Jurkat, Clone E6-1 (cell line): ENCODE data around the gene ZNF423.
"Not testable (repeated sequence)": the region's sequence is repeated elsewhere in the genome, so short reads cannot be mapped to it uniquely, and the experiment has no call there.

ENCODE experiments used
- DNase-seq: peaks from one replicate; pipeline ENCODE4 v3.0.0-alpha.2; 2011; ENCODE audit warnings: low read depth, low spot score
- H3K4me3 ChIP-seq: 2 replicates; pipeline ENCODE4 v1.5.1; 2011; ENCODE audit warnings: mild to moderate bottlenecking, low read length, control low read depth, moderate library complexity

ZNF423 gene

DNA sequence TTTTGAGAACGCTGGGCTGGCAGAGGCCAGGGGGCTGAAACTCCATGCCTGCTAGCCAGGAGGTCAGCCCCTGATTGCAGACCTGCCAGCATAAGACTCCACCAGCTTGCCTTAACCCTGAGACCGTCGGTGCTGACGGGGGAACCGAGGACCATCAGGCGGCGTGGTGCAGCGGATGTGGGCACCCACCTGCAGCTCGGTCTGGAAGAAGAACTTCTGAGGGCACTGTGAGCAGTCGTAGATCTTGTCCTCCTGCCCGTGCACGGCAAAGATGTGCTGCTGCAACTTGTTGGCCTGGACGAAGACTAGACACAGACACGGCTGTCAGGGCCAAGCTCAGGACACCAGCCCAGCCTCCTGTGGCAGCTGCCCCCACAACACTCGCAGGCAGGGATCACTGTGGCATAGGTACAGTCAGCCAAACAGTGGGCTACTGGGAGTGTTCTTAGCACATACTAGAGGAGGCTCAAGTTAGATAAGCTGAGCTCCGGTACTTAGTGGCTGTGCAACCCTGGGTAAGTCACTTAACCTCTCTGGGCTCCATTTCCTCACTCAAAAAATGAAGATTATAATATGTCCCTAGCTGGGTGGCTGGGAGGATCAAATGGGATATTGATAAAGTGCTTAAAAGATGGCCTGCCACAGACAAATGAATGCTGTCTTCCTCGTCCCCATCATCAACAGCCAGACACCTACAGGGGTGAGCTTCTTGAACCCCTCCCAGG is 332.3 kb downstream of the ZNF423 start:
- DNase-seq: peak; percentile 47
- H3K4me3 ChIP-seq: no peak overlapping the region

- no peak for DNase-seq
Observed at GRCh38 chr16:49521734-49522325, 334.1 kb downstream of the ZNF423 start.

DNA sequence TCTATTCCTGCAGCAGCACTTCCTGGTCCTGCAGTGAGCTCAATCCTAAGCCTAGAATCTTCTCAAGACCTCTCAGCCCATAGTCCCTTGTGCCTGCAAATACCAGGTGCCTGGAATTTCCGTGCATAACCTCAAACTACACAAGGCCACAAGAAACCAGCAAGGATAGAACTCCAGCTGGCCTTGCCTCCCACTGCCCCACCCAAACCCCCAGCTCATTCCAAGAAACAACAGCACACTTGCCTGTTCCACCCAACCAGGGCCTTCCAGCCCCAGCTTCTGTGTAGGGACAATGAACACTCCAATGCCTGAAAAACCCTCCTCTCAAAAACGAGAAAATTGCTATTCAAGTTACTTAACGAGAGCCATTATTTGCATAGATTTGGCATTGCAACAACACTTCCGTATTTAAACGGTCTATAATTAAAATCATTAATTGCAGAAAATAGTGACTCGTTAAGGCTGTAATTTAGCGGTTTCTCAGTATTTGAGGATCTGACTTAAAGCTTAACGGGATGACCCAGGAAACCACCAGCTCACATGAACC is 335.3 kb downstream of the ZNF423 start:
- no peak for DNase-seq
- H3K4me3 ChIP-seq: no peak overlapping the region

More at GRCh38 chr16:49521734-49522325, 334.1 kb downstream of the ZNF423 start:
- H3K4me3 ChIP-seq: no peak overlapping the region

- H3K4me3 ChIP-seq: no peak overlapping the region
- DNase-seq: no peak
Observed at GRCh38 chr16:49519741-49520140, 336.2 kb downstream of the ZNF423 start.

DNA sequence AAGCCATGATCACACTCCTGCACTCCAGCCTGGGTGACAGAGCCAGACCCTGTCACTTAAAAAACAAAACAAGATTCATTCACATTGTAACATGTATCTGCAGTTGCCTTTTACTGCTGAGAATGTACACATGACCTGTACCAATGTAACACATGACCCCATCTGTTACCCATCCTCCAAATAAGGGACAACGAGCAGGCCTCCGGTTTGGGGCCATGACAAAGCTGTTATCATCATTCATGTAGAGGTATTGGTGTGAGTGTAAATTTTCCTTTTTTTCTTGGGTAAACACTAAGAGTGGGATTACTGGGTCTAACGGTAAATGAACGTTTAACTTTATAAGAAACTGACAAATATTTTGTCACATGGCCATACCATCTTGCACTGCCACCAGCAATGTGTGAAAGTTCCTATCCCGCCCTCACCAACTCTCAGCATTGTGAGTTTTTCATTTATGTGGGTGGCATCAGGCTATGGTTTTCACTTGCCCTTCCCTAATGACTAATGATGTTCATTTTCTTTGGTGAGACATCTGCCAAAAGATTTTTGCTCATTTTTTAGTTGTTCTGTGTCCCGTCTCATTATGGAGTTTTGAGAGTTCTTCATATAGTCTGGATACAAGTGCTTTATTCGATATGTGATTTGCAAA is 336.8 kb downstream of the ZNF423 start:
- H3K4me3 ChIP-seq: no peak overlapping the region
- no peak for DNase-seq

GRCh38 chr16:49516382-49517036 is 339.4 kb downstream of the ZNF423 start:
- no peak for DNase-seq

GRCh38 chr16:49515861-49516260 is 340.1 kb downstream of the ZNF423 start:
- H3K4me3 ChIP-seq: no peak overlapping the region
- no peak for DNase-seq

More at GRCh38 chr16:49516382-49517036, 339.4 kb downstream of the ZNF423 start:
- H3K4me3 ChIP-seq: no peak overlapping the region

GRCh38 chr16:49515016-49515565 is 340.8 kb downstream of the ZNF423 start:
- no peak overlapping the region for H3K4me3 ChIP-seq
- no peak for DNase-seq

DNA sequence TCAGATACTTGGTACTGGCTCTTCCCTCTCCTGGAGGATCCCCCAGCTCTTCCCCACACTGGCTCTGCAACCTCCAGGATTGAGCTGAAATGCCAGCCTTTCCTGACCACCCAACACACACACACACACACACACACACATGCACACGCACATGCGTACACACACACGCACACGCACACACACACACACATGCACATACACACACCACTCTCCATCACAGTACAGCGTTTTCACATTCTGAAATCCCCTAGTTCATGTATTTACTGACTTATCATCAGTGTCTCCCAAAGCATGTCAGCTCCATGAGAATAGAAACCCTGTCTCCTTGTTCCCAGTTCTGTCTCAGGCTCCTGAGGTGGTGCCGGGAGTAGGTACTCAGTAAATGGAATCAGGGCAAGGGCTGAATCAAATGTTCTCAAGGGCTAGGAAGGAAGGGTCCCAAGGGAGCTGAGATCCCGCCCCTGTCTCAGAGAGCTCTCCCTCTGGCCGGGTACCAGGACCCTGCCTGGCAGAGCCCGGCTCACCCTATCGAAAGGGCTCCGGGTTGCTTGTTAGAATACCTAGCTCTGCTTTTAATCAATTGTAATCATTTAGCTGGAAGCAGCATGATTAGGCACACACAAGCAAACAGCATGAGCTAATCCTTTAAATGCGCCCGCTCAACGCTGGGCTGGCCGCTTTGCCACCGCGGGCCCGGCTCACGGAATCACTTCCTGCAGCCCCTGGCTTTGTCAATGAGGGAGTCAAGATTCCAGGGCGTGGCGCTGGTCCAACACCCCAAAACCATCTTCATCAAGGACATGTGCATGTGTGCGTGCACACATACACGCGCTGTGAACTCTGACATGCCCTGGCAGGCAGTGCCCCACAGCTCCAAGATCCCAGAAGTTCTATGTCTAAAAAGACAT is 341.6 kb downstream of the ZNF423 start:
- no peak for DNase-seq
- no peak overlapping the region for H3K4me3 ChIP-seq

DNA sequence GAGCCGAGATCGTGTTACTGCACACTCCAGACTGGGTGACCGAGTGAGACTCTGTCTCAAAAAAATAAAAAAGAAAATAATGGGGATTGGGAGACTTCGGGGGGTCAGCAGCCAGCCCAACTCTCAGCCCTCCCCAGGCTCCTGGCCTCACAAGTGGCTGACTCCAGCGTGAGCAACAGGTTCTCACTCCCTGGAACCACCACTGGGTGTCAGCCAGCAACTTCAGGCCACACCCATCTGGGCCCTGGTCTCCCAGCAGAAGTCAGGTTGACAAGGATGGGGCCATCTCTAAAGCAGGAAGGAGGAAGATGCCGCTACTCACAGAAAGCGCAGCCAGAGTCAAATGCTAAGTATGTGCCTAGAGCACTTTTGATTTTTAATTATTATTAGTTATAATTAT is 342.9 kb downstream of the ZNF423 start:
- no peak overlapping the region for H3K4me3 ChIP-seq
- DNase-seq: peak; percentile 10

GRCh38 chr16:49510654-49511305 is 345.1 kb downstream of the ZNF423 start:
- DNase-seq: no peak
- no peak overlapping the region for H3K4me3 ChIP-seq

DNA sequence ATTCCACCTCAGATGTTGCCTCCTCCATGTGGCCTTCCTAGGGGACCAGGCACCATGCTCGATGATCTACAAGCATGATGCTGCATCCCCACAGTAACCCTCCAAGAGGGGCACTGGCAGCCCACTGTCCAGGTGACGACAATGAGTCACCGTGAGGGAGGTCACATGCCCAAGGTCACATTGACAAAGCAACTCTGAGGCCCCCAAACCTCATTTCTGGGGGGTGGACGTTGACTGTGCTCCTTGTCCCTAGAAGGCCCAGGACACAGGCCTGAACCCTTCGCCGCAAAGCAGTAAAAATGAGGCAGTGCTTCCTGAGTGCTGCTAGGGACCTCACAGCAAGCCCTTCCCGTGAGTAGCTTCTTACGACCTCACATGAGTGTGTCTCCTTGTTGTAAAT is 345.8 kb downstream of the ZNF423 start:
- DNase-seq: no peak
- H3K4me3 ChIP-seq: no peak overlapping the region

- DNase-seq, H3K4me3 ChIP-seq: not testable (repeated sequence)
Observed at GRCh38 chr16:49506058-49507013, 349.6 kb downstream of the ZNF423 start.

DNA sequence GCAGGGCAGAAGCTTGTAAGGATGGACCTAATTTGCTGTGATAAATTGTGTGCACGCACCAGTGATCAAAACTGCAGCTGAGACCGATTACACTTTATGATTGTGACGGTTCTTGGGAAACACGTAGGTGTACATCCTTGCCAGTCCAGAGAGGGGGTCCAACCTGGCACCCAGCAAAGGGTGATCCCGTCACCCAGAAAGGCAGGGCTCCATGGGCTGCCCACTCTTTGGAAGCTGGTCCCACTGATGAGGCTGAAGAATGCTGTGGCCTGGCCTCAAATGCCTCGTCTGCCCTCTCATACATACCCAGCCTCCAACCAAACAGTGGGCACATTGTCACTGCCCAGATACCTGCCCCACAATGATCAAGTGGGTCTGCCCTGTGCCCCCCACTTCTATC is 350.4 kb downstream of the ZNF423 start:
- no peak for DNase-seq
- H3K4me3 ChIP-seq: no peak overlapping the region

DNA sequence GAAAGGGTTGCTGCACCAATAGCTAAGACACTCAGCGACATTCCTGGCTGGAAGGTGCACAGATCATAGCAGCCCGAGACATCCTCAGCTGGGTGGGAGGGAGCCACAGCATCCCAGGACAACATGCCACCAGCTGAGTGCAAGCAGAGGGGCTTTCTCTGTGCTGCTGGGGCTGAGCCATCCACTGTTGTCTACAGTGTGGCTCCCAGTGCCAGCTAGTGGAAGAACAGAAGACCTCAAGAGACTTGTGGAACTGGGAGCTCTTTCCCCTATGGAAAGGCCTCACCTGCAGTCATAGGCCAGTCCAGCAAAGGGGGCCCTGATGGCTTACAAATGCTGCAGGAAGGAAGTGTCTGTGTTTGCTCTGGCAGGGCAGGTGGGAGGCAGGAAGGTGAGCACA is 351.3 kb downstream of the ZNF423 start:
- H3K4me3 ChIP-seq: no peak overlapping the region
- DNase-seq: no peak

DNA sequence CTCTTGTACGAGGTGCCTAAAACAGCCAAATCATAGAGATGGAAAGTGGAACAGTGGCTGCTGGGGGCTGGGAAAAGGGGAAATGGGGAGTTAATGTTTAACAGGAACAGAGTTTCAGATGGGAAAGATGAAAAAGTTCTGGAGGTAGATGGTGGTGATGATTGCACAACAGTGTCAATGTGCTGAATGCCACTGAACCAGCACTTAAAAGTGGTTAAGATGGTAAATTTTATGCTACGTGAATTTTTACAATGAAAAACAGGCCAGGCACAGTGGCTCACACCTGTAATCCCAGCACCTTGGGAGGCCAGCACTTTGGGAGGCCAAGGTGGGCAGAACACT is 351.9 kb downstream of the ZNF423 start:
- no peak for DNase-seq
- H3K4me3 ChIP-seq: no peak overlapping the region
